Measurements from ENCODE around the gene HYOU1.
A peak's percentile ranks its signal among the peaks of the same experiment; 100 is the strongest.
"Not testable (repeated sequence)": the region's sequence is repeated elsewhere in the genome, so short reads cannot be mapped to it uniquely, and the experiment has no call there.

HYOU1 gene

GRCh38 chr11:119042927-119043326, 14.1 kb downstream of the HYOU1 start:
- FAIRE-seq: no peak

DNA sequence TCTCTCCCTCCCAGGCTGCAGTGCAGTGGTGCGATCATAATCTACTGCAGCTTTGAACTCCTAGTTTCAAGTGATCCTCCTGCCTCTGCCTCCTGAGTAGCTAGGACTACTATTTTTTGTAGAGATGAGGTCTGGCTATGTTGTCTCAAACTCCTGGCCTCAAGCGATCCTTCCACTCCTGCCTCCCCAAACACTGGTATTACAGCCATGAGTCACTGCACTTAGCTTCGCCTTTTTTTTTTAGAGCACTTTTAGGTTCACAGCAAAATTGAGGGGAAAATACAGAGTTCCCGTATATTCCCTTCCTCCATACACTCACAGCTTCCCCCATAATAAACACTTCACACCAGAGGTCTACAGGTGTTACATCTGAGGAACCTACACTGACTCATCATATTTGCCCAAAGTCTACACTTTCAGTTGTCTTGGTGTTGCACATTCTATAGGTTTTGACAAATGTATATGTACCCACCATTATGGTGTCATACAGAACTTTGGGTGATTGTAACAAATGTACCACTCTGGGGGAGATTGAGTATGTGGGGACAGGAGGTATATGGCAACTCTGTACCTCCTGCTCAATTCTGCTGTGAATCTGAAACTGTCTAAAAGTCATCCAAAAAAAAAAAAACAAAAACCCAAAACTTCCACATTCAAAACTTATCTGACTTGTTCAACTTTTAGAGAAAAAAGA, 15.0 kb downstream of the HYOU1 start:
- no peak for FAIRE-seq

DNA sequence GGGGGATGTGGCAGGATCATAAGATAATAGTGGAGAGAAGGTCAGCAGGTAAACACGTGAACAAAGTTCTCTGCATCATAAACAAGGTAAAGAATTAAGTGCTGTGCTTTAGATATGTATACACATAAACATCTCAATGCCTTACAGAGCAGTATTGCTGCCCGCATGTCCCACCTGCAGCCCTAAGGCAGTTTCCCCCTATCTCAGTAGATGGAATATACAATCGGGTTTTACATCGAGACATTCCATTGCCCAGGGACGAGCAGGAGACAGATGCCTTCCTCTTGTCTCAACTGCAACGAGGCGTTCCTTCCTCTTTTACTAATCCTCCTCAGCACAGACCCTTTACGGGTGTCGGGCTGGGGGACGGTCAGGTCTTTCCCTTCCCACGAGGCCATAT, 17.5 kb downstream of the HYOU1 start:
- FAIRE-seq: not testable (repeated sequence)

DNA sequence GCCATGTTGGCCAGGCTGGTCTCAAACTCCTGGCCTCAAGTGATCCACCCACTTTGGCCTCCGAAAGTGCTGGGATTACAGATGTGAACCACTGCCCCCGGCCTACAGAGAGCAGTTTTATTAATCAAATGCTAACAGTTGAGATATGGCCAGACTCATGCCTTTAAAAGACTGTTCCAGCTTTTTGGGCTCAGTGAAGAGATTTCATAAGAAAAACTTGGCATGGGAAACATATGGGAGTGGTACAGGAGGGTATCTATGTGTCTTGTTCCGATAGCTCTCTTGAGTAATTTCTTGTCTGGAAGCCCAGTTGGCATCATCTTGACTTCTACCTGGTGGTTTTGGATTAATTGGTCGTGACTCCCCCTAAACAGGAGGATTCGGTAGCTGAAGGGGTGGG, 18.1 kb downstream of the HYOU1 start:
- no peak for FAIRE-seq

GRCh38 chr11:119034813-119035212, 22.2 kb downstream of the HYOU1 start:
- no peak for FAIRE-seq

GRCh38 chr11:119033421-119033820, 23.6 kb downstream of the HYOU1 start:
- FAIRE-seq: not testable (repeated sequence)

DNA sequence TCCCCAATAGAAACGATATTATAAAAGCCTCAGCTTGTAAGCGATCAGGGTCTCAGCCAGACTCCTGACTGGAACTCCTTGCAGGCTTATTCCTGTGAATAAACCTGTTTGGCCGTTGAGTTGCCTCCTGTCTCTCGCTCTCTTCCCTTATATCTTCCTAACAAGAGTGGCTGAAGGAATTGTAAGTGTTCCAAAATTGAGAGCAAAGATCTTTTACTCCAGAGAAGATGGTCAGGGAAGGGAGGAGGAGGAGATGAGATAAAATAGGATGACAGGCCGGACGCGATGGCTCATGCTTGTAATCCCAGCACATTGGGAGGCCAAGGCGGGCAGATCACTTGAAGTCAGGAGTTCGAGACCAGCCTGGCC, 25.1 kb downstream of the HYOU1 start:
- FAIRE-seq: no peak

GRCh38 chr11:119030329-119031047, 26.5 kb downstream of the HYOU1 start, which contains the start of gene SLC37A4:
SLC37A4 (minus strand) TSS chr11:119030877.
- FAIRE-seq: peak; percentile 96

DNA sequence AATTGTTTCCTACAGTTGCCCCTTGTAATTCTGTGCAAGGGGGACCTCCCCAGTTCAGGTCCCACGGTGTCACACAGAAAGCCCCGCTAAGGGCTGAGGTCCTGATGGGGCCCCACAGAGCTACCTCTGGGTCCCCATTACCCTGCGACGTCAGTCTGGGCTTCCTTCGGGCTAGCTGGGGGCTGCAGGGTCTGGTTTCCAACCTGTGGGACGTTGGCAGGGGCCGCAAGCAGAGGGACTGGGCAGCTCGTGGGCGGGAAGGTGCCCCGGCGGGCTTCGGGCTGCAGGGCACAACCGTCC, 27.0 kb downstream of the HYOU1 start:
- no peak for FAIRE-seq

DNA sequence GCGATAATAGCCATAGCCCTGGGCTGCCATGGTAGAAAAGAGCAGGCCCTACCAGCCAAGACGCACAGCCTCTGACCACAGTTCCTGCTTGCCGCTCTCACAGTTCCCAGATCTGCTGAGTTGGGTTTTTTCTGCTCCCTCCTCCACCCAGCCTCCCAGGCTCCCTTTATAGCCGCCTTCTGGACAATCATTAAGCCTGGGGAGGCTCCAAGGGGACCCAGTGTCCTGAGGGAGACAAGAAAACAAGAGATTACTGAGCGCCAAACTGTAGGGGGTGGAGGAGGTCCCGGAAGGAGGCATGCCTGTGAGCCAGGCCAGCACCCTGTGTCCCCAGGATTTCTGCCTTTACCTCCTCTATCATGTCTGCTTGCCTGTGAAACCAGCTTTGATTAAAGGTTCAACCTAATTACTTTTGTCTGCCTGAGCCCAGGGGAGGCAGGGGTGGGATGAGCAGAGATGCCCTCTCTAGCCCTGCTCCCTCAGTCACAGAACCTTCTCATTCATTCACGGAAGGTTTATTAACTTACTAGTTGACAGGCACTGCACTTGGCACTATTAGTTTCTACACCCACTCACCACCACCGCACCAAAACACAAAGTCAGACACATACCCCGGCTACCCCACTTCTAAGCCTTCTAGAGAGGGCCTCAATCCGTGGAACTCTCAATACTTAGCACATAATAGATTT, 27.5 kb downstream of the HYOU1 start:
- no peak for FAIRE-seq

DNA sequence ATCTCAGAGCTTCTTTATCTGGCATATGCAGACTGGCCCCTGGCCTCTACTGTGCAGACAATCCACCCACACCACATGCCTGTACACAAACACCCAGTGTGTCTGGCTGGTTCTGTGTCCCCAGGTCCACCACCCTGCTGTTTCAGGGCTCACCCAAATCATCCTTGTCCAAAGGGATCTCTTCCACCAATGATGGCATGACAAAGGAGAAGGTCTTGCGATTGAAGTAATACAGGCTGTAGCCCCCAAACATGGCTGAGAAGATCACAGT, 28.0 kb downstream of the HYOU1 start:
- no peak for FAIRE-seq

- no peak for FAIRE-seq
These were observed 28.5 kb downstream of the HYOU1 start for GRCh38 chr11:119028346-119029068.

- no peak for FAIRE-seq
These were observed 29.3 kb downstream of the HYOU1 start for GRCh38 chr11:119027561-119028345.

DNA sequence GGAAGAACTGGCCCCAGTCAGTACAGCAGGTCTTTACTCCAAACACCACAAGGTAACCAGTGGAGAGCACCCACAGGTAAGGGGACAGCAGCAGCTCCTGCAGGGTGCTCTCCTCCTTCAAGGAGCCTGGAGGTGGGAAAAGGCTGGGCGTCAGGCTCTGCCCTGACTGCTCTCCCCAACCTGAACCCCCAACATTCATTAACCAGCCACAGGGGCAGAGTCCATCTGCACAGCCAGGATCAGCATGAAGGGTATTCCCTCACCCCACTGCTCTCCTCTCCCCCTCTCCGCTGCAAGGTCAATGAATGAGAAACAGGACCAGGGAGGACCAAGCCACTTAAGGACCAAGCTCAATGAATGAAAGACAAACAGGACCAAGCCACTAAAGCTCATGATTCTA, 30.0 kb downstream of the HYOU1 start:
- no peak for FAIRE-seq

DNA sequence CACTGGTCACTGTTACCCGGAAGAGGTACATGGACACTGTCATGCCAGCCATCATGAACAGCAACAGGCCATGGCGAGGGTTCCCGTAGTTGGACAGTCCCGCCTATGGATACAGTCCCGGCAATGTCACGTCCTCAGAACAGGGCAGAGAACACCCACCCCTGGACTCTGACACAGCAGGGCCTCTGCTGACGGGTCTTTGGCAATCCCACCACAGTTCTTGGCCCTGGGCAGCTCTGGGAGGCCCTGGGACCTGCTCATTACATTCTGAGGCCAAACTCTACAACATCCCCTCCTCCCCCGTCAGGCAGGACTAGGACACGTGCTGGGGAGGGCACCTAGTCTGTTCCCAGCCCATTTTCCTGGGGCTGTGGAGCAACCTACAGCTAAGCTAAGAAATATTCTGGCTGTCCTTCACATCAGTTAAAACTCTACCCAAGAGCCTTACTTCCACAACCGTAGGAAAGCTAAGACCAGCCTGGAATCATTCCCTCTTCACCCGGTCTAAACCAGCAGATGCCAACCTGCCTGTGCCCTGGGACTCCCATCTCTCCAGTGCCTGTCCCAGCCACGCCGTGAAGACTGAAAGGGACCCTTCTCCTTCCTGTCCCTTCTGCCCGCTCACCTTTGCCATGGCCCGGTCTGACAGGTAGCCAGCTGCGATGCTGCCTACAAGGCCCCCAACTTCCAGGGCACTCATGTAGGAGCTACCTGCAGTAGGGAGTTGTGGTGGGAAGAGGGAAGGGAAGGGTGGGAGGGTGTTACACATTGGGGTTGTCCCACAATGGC, 30.8 kb downstream of the HYOU1 start:
- FAIRE-seq: no peak

GRCh38 chr11:119025541-119025940, 31.5 kb downstream of the HYOU1 start:
- FAIRE-seq: no peak

GRCh38 chr11:119025099-119025473, 31.9 kb downstream of the HYOU1 start:
- FAIRE-seq: no peak

- FAIRE-seq: no peak
These were observed 32.4 kb downstream of the HYOU1 start for GRCh38 chr11:119024430-119025098.

DNA sequence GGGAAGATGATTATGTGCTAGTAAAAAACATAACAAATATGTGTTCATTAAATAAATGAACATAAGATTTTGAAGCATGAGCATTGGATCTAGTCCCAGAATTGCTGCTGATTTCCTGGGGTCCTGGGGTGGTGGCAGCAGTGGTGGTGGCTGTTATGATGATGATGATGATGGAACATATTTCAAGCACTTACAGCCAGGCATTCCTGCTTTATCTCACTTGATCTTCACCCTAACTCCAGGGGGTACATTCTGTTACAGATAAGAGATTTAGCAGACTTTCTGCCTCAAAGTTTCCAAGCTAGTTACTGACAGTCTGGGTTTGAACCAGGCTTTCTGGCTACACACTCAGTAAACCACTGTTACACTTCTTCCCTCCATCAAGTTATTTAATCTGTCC, 33.3 kb downstream of the HYOU1 start:
- no peak for FAIRE-seq

DNA sequence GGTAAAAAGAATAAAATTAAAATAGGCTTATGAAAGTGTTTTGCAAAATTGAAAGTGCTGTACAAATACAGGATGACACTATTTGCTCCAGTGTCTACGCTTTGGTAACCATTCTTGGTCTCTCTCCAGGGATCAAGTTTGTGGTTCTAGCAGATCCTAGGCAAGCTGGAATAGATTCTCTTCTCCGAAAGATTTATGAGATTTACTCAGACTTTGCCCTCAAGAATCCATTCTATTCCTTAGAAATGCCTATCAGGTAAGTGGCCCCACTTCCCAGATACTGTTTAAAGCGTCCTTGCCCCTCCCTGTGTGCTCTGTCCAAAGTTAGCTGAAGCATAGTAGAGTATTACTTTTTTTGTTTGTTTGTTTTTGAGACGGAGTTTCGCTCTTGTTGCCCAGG, 35.4 kb downstream of the HYOU1 start:
- no peak for FAIRE-seq

DNA sequence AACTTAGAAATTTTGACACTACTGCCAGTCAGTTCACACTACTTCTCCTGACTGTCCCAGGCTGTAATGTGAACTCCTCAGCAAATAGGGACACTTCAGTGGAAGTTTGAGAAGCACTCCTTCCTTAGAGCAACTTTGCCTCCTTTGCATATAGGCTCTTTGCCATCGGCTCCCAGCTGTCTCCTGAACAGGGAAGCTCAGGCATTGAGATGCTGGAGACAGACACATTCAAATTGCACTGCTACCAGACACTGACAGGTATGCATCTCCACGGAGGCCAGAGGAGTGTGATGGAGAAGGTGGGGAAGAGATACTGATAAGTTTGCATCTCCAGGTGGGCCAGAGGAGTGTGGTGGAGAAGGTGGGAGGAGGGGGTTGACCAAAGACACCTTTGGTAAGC, 37.0 kb downstream of the HYOU1 start:
- FAIRE-seq: no peak

All from G401.6 (cell line).